H9 (cell line): ENCODE data around the gene MYBBP1A. TPM values are rescaled to one million over a fixed set of nuclear protein-coding genes. Genes with fewer than 3 reads are reported as not detected.

Experiments used
- DNase-seq: peaks from one replicate; pipeline ENCODE4 v3.0.0-alpha.2; 2017
- H2AFZ ChIP-seq: one replicate; pipeline ENCODE4 v1.6.1; 2013; ENCODE audit warnings: mild to moderate bottlenecking, low read length, control low read depth, moderate library complexity
- H2AK5ac ChIP-seq: 2 replicates; pipeline ENCODE4 v1.6.1; 2013; ENCODE audit warnings: low read length, control low read depth, mixed read lengths; ENCODE audit not compliant: insufficient read length
- H2BK120ac ChIP-seq: one replicate; pipeline ENCODE4 v1.6.1; 2013; ENCODE audit warnings: low read depth, mild to moderate bottlenecking, low read length, control low read depth, inconsistent platforms; ENCODE audit not compliant: poor library complexity, severe bottlenecking
- H2BK12ac ChIP-seq: 2 replicates; pipeline ENCODE4 v1.6.1; 2013; ENCODE audit warnings: low read length, control low read depth, mixed read lengths, low read depth; ENCODE audit not compliant: insufficient read length
- H2BK15ac ChIP-seq: 2 replicates; pipeline ENCODE4 v1.6.1; 2013; ENCODE audit warnings: low read depth, low read length, control low read depth
- H2BK20ac ChIP-seq: one replicate; pipeline ENCODE4 v1.6.1; 2013; ENCODE audit warnings: low read depth, mild to moderate bottlenecking, low read length, control low read depth, inconsistent platforms; ENCODE audit not compliant: poor library complexity, severe bottlenecking
- H2BK5ac ChIP-seq: 2 replicates; pipeline ENCODE4 v1.6.1; 2013; ENCODE audit warnings: low read length, control low read depth, mixed read lengths; ENCODE audit not compliant: insufficient read length
- H3K14ac ChIP-seq: 2 replicates; pipeline ENCODE4 v1.6.1; 2013; ENCODE audit warnings: low read length, control low read depth; ENCODE audit not compliant: insufficient read depth
- H3K18ac ChIP-seq: 2 replicates; pipeline ENCODE4 v1.6.1; 2013; ENCODE audit warnings: low read depth, mild to moderate bottlenecking, mixed read lengths, low read length, control low read depth; ENCODE audit not compliant: insufficient read length
- H3K23ac ChIP-seq: 2 replicates; pipeline ENCODE4 v1.6.1; 2013; ENCODE audit warnings: low read length, control low read depth, mixed read lengths, low read depth; ENCODE audit not compliant: insufficient read length
- H3K23me2 ChIP-seq: 2 replicates; pipeline ENCODE4 v1.6.1; 2013; ENCODE audit warnings: low read depth, mild to moderate bottlenecking, mixed read lengths, low read length, control low read depth; ENCODE audit not compliant: insufficient read length, poor library complexity, severe bottlenecking
- H3K27ac ChIP-seq: 2 replicates; pipeline ENCODE4 v1.5.1; 2013; ENCODE audit warnings: low read length, control low read depth, mixed read lengths, low read depth; ENCODE audit not compliant: insufficient read length
- H3K27me3 ChIP-seq: 2 replicates; pipeline ENCODE4 v1.6.1; 2013; ENCODE audit warnings: low read length, control low read depth, inconsistent platforms; ENCODE audit not compliant: insufficient read depth
- H3K4ac ChIP-seq: 2 replicates; pipeline ENCODE4 v1.6.1; 2013; ENCODE audit warnings: low read depth, mild to moderate bottlenecking, control low read depth, inconsistent platforms, low read length, moderate library complexity
- H3K4me1 ChIP-seq: 2 replicates; pipeline ENCODE4 v1.6.1; 2013; ENCODE audit warnings: low read length, control low read depth, inconsistent platforms; ENCODE audit not compliant: insufficient read depth
- H3K4me2 ChIP-seq: 2 replicates; pipeline ENCODE4 v1.6.1; 2013; ENCODE audit warnings: low read length, control low read depth, mixed read lengths; ENCODE audit not compliant: insufficient read length, insufficient read depth
- H3K56ac ChIP-seq: 2 replicates; pipeline ENCODE4 v1.6.1; 2013; ENCODE audit warnings: low read depth, mild to moderate bottlenecking, mixed read lengths, low read length, control low read depth; ENCODE audit not compliant: insufficient read length
- H3K79me1 ChIP-seq: 2 replicates; pipeline ENCODE4 v1.6.1; 2013; ENCODE audit warnings: low read depth, mild to moderate bottlenecking, moderate library complexity, low read length, control low read depth, inconsistent platforms; ENCODE audit not compliant: insufficient read depth, poor library complexity, severe bottlenecking
- H3K79me2 ChIP-seq: 2 replicates; pipeline ENCODE4 v1.6.1; 2013; ENCODE audit warnings: low read length, control low read depth, inconsistent platforms; ENCODE audit not compliant: insufficient read depth
- H3K9ac ChIP-seq: 2 replicates; pipeline ENCODE4 v1.6.1; 2013; ENCODE audit warnings: low read length, control low read depth, mixed read lengths; ENCODE audit not compliant: insufficient read length; ENCODE audit errors: extremely low read depth
- H3K9me3 ChIP-seq: one replicate; pipeline ENCODE4 v1.6.1; 2013; ENCODE audit warnings: low read depth, low read length, inconsistent platforms; ENCODE audit not compliant: control insufficient read depth
- H3T11ph ChIP-seq: one replicate; pipeline ENCODE4 v1.6.1; 2013; ENCODE audit warnings: mild to moderate bottlenecking, low read length, control low read depth, inconsistent platforms
- H4K20me1 ChIP-seq: one replicate; pipeline ENCODE4 v1.6.1; 2013; ENCODE audit not compliant: control insufficient read depth, insufficient read length, insufficient read depth
- H4K5ac ChIP-seq: 2 replicates; pipeline ENCODE4 v1.6.1; 2013; ENCODE audit warnings: low read depth, mild to moderate bottlenecking, mixed read lengths, low read length, control low read depth; ENCODE audit not compliant: insufficient read length
- H4K8ac ChIP-seq: replicated peaks from 2 replicates; pipeline ENCODE4 v1.6.1; 2013; ENCODE audit warnings: low read length, control low read depth, mixed read lengths, low read depth; ENCODE audit not compliant: insufficient read length
- H4K91ac ChIP-seq: 2 replicates; pipeline ENCODE4 v1.6.1; 2013; ENCODE audit warnings: low read depth, mild to moderate bottlenecking, moderate library complexity, mixed read lengths, low read length, control low read depth; ENCODE audit not compliant: insufficient read length
- H3K27ac Mint-ChIP-seq, 3 experiments: 2 replicates in 2 of 3; 3 replicates in 1 of 3; pipeline ENCODE4 v1.8.0; 2020 to 2021; ENCODE audit warnings: mixed read lengths in 3 of 3, mild to moderate bottlenecking in 1 of 3, moderate library complexity in 1 of 3
- H3K27me3 Mint-ChIP-seq: 2 replicates; pipeline ENCODE4 v1.8.0; 2021; ENCODE audit warnings: low read depth, mild to moderate bottlenecking, moderate library complexity, mixed read lengths
- H3K36me3 Mint-ChIP-seq, 3 experiments: 2 replicates in 2 of 3; 3 replicates in 1 of 3; pipeline ENCODE4 v1.8.0; 2020 to 2021; ENCODE audit warnings: low read depth in 3 of 3, mixed read lengths in 3 of 3; ENCODE audit not compliant: insufficient read depth in 1 of 3
- H3K4me1 Mint-ChIP-seq, 2 experiments: 2 replicates each; pipeline ENCODE4 v1.8.0; 2020; ENCODE audit warnings: mixed read lengths in 2 of 2
- H3K4me3 Mint-ChIP-seq, 2 experiments: 2 replicates in 1 of 2; 3 replicates in 1 of 2; pipeline ENCODE4 v1.8.0; 2020 to 2021; ENCODE audit warnings: mild to moderate bottlenecking in 2 of 2, mixed read lengths in 2 of 2, moderate library complexity in 1 of 2
- H3K9me3 Mint-ChIP-seq, 2 experiments: 2 replicates in 1 of 2; 3 replicates in 1 of 2; pipeline ENCODE4 v1.8.0; 2020; ENCODE audit warnings: mild to moderate bottlenecking in 2 of 2, mixed read lengths in 2 of 2, moderate library complexity in 1 of 2
- CTCF ChIP-seq: fragments of 200-600 bp; sonication (generic); conservative IDR thresholded peaks from 3 replicates; pipeline ENCODE4 v1.8.0; 2021; ENCODE audit warnings: antibody characterized with exemption, mild to moderate bottlenecking
- WGBS: extraction: QIAGEN DNeasy Blood & Tissue Kit; methylation state at CpG from one replicate; pipeline ENCODE4 v1.1.7; 2013; ENCODE audit warnings: missing lambda C conversion rate, low lambda C conversion rate, mixed read lengths; ENCODE audit not compliant: insufficient read length; ENCODE audit errors: extremely low coverage; 5-methylcytosine and 5-hydroxymethylcytosine counted together
- total RNA-seq: library from RNA; stranded (reverse); gene quantifications from 2 replicates; pipeline ENCODE4 v1.2.1, GENCODE V29; 2021

MYBBP1A gene
- total RNA-seq, 1 experiment from 2014 or later = 181 TPM

- peaks cover 2% of the 10 kb centered on the region for H4K20me1 ChIP-seq
- H3K27me3 ChIP-seq = peaks cover 23% of the 10 kb centered on the region; the same call in 1 of the 2 replicates
- H3K56ac ChIP-seq = no peak within 1 kb of the TSS
- no peak within 1 kb of the TSS for H2BK15ac ChIP-seq
- H4K8ac ChIP-seq = no peak within 1 kb of the TSS
- H3T11ph ChIP-seq = no peak within 1 kb of the TSS
- Mint-ChIP-seq H3K27me3 (peaks cover 71% of the 10 kb centered on the region), H3K27ac (no peak within 1 kb of the TSS), H3K36me3 (no peaks in the 10 kb centered on the region; a peak in 1 of 7 replicates), H3K4me1 (peaks cover 21 to 41% of the 10 kb centered on the region in 2 experiments), H3K9me3 (no peaks in the 10 kb centered on the region), H3K4me3 (peak within 1 kb of the TSS; percentile 71 to 90)
- H2AFZ ChIP-seq = no peak within 1 kb of the TSS
- no peak within 1 kb of the TSS for H3K18ac ChIP-seq
- no peak within 1 kb of the TSS for H3K4ac ChIP-seq
- no CpG with 5 or more reads among the region's 100 CpGs for WGBS
- no peaks in the 10 kb centered on the region; the same call in 1 of the 2 replicates for H3K4me1 ChIP-seq
- no peak within 1 kb of the TSS for H3K23ac ChIP-seq
- H4K91ac ChIP-seq = no peak within 1 kb of the TSS
- no peak within 1 kb of the TSS for H2AK5ac ChIP-seq
- H3K14ac ChIP-seq = no peak within 1 kb of the TSS; the same call in 1 of the 2 replicates
- peaks cover 10% of the 10 kb centered on the region for H3K23me2 ChIP-seq
- no peak within 1 kb of the TSS for H2BK5ac ChIP-seq
- no peak within 1 kb of the TSS for H2BK120ac ChIP-seq
- H3K27ac ChIP-seq = no peak within 1 kb of the TSS
- no peak within 1 kb of the TSS for H2BK20ac ChIP-seq
- peak within 1 kb of the TSS; percentile 77 for H3K4me2 ChIP-seq
- no peak within 1 kb of the TSS for H4K5ac ChIP-seq
- no peak for TF ChIP-seq CTCF
- H3K9ac ChIP-seq = no peak within 1 kb of the TSS
- H3K9me3 ChIP-seq = no peaks in the 10 kb centered on the region
- H3K79me2 ChIP-seq = no peaks in the 10 kb centered on the region
- DNase-seq = peak; percentile 68
- H2BK12ac ChIP-seq = no peak within 1 kb of the TSS
- no peaks in the 10 kb centered on the region for H3K79me1 ChIP-seq
These were observed 29.1 kb upstream of the MYBBP1A start, which contains the start of gene SMTNL2 for GRCh38 chr17:4584101-4584916. Gene SMTNL2, plus strand, starts transcription at chr17:4584529. Its CDS starts 77 bp downstream, at chr17:4584606.
